Ovary (tissue), 9 donors: ENCODE results near the gene SV2C. TPM values are rescaled to one million over a fixed set of nuclear protein-coding genes. Genes with fewer than 3 reads are reported as not detected.

Experiments used
- DNase-seq, 5 donors: peaks; one replicate each; pipeline ENCODE4 v3.0.0-alpha.2; 2019 to 2020
- H3K27ac ChIP-seq, 2 donors: fragments of 200-600 bp; one replicate each; pipeline versions ENCODE4 v1.5.1 to v1.8.0; 2019 to 2022
- H3K27me3 ChIP-seq: fragments of 200-600 bp; one replicate; pipeline ENCODE4 v1.8.0; 2022
- H3K36me3 ChIP-seq: fragments of 200-600 bp; sonication (generic); one replicate; pipeline ENCODE4 v1.5.1; 2019
- H3K4me1 ChIP-seq: one replicate; pipeline ENCODE4 v1.8.1; 2013; ENCODE audit warnings: mild to moderate bottlenecking, moderate library complexity; ENCODE audit not compliant: insufficient read depth
- H3K4me3 ChIP-seq: fragments of 200-600 bp; sonication (generic); one replicate; pipeline ENCODE4 v1.5.1; 2017
- H3K9me3 ChIP-seq, 2 donors: fragments of 200-600 bp in 1 of 2; sonication (generic) in 1 of 2; one replicate each; pipeline versions ENCODE4 v1.5.1 to v1.8.1; 2013 to 2019; ENCODE audit warnings: mild to moderate bottlenecking in 1 of 2, moderate library complexity in 1 of 2
- CTCF ChIP-seq, 3 donors: fragments of 450-650 bp in 2 of 3; fragments of 200-600 bp in 1 of 3; IDR thresholded peaks; one replicate each; pipeline versions ENCODE4 v1.5.1 to v1.8.0; 2016 to 2022; ENCODE audit warnings: antibody characterized with exemption in 3 of 3, mild to moderate bottlenecking in 1 of 3
- EP300 ChIP-seq: sonication (generic); formaldehyde crosslinking; IDR thresholded peaks from one replicate; pipeline ENCODE4 v1.6.1; 2017; ENCODE audit warnings: antibody characterized with exemption
- POLR2A ChIP-seq: fragments of 450-650 bp; IDR thresholded peaks from one replicate; pipeline ENCODE4 v1.6.1; 2017; ENCODE audit warnings: antibody characterized with exemption, mild to moderate bottlenecking, moderate library complexity
- WGBS, 3 donors: extraction: QIAGEN DNeasy Blood & Tissue Kit in 1 of 3; methylation state at CpG; one replicate each; pipeline versions ENCODE4 v1.1.5 to v1.1.7; 2013 to 2017; 5-methylcytosine and 5-hydroxymethylcytosine counted together
- intact Hi-C, 4 donors: fragments of 100-400 bp; cut with DNase I; formaldehyde crosslinking; loops; one replicate each; pipeline versions ENCODE4 v1.11.0 to v1.15.1; 2022 to 2023
- polyA plus RNA-seq, 2 donors: library from polyadenylated mRNA; stranded (reverse); fragments of 200-250 nt in 1 of 2; fragments of 350-450 nt in 1 of 2; fragmentation: Illumina TruSeq in 1 of 2; extraction: RNeasy Lipid Tissue Mini Kit (QIAGEN cat#74804) in 1 of 2; gene quantifications; one replicate each; pipeline ENCODE4 v1.2.3, GENCODE V29; 2013 to 2014
- total RNA-seq, 7 donors: library from RNA; depleted of rRNA in 2 of 7; stranded (reverse); fragments of >200 nt in 2 of 7; fragmentation: NEBNext Ultra II Directional in 3 of 7; extraction: Animal tissue kit (Norgen Biotek cat#: 25700) in 3 of 7; gene quantifications; one replicate each; pipeline versions ENCODE4 v1.1.0 to v1.2.4, GENCODE V29; 2016 to 2023
- donor health status: DM: no; HTN: no; CAD: no; lungs with moderate emphysema.
- donor health status: DM: no; HTN: no; CAD: no.
- donor health status: Bipolar disorder and iron deficiency.
- donor health status: DM: yes; HTN: yes; CAD: no.
- donor health status: DM: no; HTN: no; CAD: no.
- donor health status: DM: yes; HTN: yes; CAD: no.

SV2C gene
- total and polyA plus RNA-seq, 9 donors, result 0.10 to 1.3 (median 0.51) TPM

DNA sequence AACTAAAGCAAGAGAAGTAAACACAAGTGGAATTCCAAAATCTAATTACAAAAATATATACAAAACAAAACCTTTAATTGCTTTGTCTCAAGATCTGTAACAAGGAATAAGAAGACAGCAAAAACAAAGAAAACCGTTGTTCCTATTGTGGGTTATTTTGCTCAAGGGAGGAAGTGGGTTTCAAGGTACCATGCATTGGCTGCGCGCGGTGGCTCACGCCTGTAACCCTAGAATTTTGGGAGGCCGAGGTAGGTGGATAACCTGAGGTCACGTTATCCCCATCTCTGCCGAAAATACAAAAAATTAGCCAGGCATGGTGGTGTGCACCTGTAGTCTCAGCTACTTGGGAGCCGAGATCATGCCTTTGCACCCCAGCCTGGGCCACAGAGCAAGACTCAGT lies 307.8 kb downstream of the SV2C start:
- Histone ChIP-seq H3K9me3 (no peaks in the 10 kb centered on the region), H3K4me1 (no peaks in the 10 kb centered on the region), H3K27ac (no peak overlapping the region), H3K4me3 (no peak overlapping the region), H3K27me3 (no peaks in the 10 kb centered on the region), H3K36me3 (no peaks in the 10 kb centered on the region)
- intact Hi-C loops, result no loop called here
- 88 to 94% (median 88%) methylated on average over 9 of the region's 9 CpGs for WGBS, 3 donors
- TF ChIP-seq EP300 (no peak), POLR2A (no peak)
- no peak for DNase-seq

DNA sequence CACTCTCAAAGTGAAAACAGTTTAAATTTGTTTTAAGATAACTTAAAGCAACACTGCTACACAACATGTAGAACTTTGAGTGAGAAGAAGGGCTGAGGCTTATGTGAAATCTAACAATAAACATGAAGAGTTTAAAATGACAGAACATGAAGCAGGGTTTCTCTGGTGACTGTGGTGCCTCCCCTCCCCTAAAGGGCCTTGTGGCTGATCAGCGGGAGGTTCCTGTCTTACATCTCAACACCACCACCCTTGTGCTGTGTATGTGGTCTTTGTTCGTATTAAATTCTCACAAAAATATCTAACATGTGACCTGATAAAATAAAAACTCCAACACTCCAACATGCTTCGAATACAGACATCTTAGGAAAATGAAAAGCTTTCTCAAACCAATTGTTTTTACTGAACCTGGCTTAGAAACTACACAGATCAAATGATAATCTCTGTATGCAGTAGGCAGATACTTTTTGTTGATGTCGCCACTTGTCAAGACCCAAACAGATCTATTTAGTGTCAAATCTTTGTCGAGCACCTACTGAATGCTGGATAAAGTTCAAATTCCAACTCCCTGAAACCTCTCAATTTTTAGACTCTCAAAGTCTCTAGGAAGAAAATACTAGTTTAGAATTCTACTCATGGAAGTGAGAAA lies 310.0 kb downstream of the SV2C start:
- H3K27ac ChIP-seq, result no peak overlapping the region
- no peak for DNase-seq
- H3K4me1 ChIP-seq, result no peaks in the 10 kb centered on the region
- no peaks in the 10 kb centered on the region for H3K9me3 ChIP-seq
- no peak for TF ChIP-seq POLR2A
- TF ChIP-seq CTCF (IDR thresholded peaks at IDR 0.05), result no peak
- TF ChIP-seq EP300, result no peak
- WGBS, 3 donors, result 80 to 89% (median 86%) methylated on average over 5 of the region's 5 CpGs
- intact Hi-C loops, result no loop called here
- no peaks in the 10 kb centered on the region for H3K27me3 ChIP-seq
- no peaks in the 10 kb centered on the region for H3K36me3 ChIP-seq
- H3K4me3 ChIP-seq, result no peak overlapping the region

- Histone ChIP-seq H3K27ac (no peak overlapping the region), H3K4me3 (no peak overlapping the region), H3K4me1 (peaks cover 2% of the 10 kb centered on the region), H3K36me3 (no peaks in the 10 kb centered on the region), H3K27me3 (no peaks in the 10 kb centered on the region), H3K9me3 (no peaks in the 10 kb centered on the region)
- TF ChIP-seq EP300, result no peak
- TF ChIP-seq POLR2A, result no peak
- no peak for TF ChIP-seq CTCF (IDR thresholded peaks at IDR 0.05)
- 93 to 97% (median 94%) methylated on average over 2 of the region's 2 CpGs for WGBS, 3 donors
- DNase-seq, result no peak
- intact Hi-C loops, result no loop called here
These were observed 314.0 kb downstream of the SV2C start for GRCh38 chr5:76397200-76397599.

- Histone ChIP-seq H3K4me1 (peaks cover 4% of the 10 kb centered on the region), H3K9me3 (no peaks in the 10 kb centered on the region), H3K27ac (no peak overlapping the region), H3K4me3 (no peak overlapping the region), H3K27me3 (no peaks in the 10 kb centered on the region), H3K36me3 (no peaks in the 10 kb centered on the region)
- no peak for DNase-seq
- intact Hi-C loops, result no loop called here
- WGBS, 3 donors, result 87 to 93% (median 91%) methylated on average over 2 of the region's 2 CpGs
- TF ChIP-seq POLR2A (no peak), CTCF (IDR thresholded peaks at IDR 0.05) (no peak), EP300 (no peak)
These were observed 316.1 kb downstream of the SV2C start for GRCh38 chr5:76399268-76399667.

DNA sequence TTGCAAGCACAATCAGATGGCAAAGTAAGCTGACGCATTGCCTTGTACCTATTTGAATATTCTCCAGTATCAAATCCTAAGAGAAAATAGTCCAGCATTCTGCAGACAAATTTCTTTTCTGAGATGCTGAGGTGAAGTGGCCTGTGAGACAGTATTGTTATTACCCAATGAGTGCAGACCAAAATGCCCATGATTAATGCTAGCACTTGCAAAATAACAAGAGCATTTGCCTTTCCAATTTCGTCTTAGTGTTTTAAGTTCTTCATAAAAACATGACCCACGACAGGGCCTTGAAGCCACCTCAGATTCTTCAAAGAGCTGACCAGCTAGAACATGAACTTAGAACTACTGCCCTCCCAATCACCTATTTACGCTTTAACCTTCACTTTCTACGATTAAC lies 317.3 kb downstream of the SV2C start:
- H3K9me3 ChIP-seq, result no peaks in the 10 kb centered on the region
- intact Hi-C loops, result loop anchor here in 2 of 4 donors (5.0 to 10.0 kb wide), 3 partner anchors 144 to 184 kb away; no protein-coding TSS in a partner anchor
- peaks cover 9% of the 10 kb centered on the region for H3K4me1 ChIP-seq
- no peaks in the 10 kb centered on the region for H3K36me3 ChIP-seq
- DNase-seq, result no peak
- 74 to 81% (median 75%) methylated on average over 5 of the region's 5 CpGs for WGBS, 3 donors
- TF ChIP-seq CTCF (IDR thresholded peaks at IDR 0.05) (no peak), EP300 (no peak), POLR2A (no peak)
- H3K27ac ChIP-seq, result no peak overlapping the region
- H3K4me3 ChIP-seq, result no peak overlapping the region
- no peaks in the 10 kb centered on the region for H3K27me3 ChIP-seq
